ENCODE results near the gene AIPL1. TPM values are rescaled to one million over a fixed set of nuclear protein-coding genes. Genes with fewer than 3 reads are reported as not detected.

AIPL1 gene
- total and polyA plus RNA-seq, 12 donors, result not detected

GRCh38 chr17:6387442-6387841 lies 47.5 kb downstream of the AIPL1 start:
- no peak for DNase-seq
- Histone ChIP-seq H3K9me3 (replicated peaks in 1 of 3) (no peaks in the 10 kb centered on the region), H3K27me3 (no peaks in the 10 kb centered on the region), H3K4me3 (no peak overlapping the region), H3K36me3 (replicated peaks in 1 of 2) (no peaks in the 10 kb centered on the region), H3K27ac (no peak overlapping the region), H3K4me1 (replicated peaks in 1 of 2) (no peaks in the 10 kb centered on the region)
- intact Hi-C loops (cut with DNase I), result no loop called here
- 65 to 76% (median 72%) methylated on average over 4 of the region's 4 CpGs for WGBS, 4 donors
- TF ChIP-seq, protein P1, sequence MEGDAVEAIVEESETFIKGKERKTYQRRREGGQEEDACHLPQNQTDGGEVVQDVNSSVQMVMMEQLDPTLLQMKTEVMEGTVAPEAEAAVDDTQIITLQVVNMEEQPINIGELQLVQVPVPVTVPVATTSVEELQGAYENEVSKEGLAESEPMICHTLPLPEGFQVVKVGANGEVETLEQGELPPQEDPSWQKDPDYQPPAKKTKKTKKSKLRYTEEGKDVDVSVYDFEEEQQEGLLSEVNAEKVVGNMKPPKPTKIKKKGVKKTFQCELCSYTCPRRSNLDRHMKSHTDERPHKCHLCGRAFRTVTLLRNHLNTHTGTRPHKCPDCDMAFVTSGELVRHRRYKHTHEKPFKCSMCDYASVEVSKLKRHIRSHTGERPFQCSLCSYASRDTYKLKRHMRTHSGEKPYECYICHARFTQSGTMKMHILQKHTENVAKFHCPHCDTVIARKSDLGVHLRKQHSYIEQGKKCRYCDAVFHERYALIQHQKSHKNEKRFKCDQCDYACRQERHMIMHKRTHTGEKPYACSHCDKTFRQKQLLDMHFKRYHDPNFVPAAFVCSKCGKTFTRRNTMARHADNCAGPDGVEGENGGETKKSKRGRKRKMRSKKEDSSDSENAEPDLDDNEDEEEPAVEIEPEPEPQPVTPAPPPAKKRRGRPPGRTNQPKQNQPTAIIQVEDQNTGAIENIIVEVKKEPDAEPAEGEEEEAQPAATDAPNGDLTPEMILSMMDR (IDR thresholded peaks at IDR 0.05), result no peak
- no peak for TF ChIP-seq POLR2A (IDR thresholded peaks at IDR 0.05)

DNA sequence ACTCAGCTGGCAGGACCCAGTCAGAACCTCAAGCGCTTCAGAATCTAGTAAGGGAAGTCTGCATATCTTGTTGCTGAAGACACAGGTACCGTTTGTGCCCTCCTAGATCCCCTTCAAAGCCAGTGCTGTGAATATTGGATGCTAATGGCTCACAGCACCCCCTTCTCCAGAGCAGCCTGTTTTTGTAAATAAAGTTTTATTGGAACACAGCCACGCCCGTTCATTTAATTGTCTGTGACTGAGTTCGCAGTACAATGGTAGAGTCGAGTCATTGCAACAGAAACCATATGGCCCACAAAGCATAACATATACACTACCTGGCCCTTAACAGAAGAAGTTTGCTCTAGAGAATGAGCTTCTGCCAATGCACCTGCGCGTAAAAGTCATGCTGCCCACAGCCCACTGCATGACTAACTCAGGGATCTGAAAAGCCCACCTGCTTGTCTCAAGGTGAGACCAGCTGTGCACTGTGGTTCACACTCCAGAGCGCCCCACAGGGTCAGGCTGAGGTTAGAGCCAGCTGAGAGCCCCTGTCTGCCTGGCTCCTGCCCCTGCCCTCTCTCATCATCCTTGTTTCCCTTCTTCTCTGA lies 48.8 kb downstream of the AIPL1 start:
- no peak for TF ChIP-seq POLR2A (IDR thresholded peaks at IDR 0.05)
- TF ChIP-seq, protein P1 (IDR thresholded peaks at IDR 0.05), result no peak
- no peak for DNase-seq
- Histone ChIP-seq H3K9me3 (replicated peaks in 1 of 3) (no peaks in the 10 kb centered on the region), H3K27ac (no peak overlapping the region), H3K36me3 (replicated peaks in 1 of 2) (no peaks in the 10 kb centered on the region), H3K27me3 (no peaks in the 10 kb centered on the region), H3K4me1 (replicated peaks in 1 of 2) (no peaks in the 10 kb centered on the region), H3K4me3 (no peak overlapping the region)
- intact Hi-C loops (cut with DNase I), result no loop called here
- WGBS, 4 donors, result 85 to 89% (median 86%) methylated on average over 9 of the region's 9 CpGs

DNA sequence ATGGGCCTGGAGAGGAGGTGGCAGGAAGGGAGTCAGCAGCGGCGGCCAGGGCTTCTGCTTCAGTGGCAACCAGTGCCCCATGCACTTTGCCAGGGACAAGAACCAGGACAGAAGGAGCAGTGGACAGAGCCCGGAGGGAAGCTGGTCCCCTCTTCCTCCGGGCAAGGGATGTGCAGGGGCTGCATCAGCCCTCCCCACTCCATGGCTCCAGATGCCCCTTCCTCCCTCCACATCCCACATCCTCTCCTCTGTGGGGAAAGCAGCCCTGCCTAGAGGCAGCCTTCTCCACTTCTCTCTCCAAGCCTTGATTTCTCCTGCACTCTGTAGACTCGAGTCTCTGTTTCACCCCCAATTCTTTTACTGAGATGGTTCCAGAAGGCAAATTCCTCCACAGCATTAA lies 50.4 kb downstream of the AIPL1 start:
- intact Hi-C loops (cut with DNase I), result no loop called here

DNA sequence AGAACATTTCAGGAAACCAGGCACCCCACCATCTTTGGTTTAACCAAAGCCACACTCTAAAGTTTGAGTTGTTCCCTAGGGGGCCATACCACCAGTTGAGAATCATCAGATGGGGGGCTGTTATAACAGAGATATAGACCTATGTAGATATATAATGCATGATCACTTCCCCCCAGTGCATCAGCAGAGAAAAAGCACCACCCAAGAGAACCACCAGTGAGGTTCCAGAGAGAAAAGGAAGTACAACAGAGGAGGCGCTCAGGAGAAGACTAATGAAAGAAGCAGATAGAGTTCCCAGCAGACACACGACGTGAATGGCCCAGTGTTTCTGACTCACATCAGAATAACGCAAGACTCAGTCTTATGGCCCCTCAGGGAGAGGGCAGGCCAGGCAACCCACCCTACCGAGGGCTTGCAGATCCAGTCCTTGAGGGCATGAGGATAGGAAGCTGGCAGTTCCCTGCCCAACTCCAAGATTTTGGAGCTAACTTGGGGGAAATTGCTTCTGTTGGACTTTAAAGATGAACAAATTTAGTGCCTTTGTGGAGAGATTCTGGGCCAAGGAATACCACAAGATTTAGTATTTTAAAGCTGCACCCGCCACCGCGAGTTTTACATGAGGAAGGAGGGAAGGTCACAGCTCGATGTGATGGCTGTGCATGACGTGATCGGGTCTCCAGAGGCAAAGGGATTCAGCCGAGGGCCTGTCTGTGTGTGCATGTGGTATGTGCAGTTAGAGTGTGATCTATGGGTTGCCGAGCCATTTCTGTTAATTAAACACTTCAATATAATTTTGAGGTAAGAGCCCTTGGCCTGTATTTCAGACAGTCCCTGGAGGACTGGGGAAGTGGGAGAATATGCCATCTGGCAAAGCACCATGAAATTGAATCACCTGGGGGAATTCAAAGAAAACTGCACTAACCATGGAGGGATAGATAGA lies 53.1 kb downstream of the AIPL1 start:
- DNase-seq, result no peak
- 76 to 81% (median 79%) methylated on average over 13 of the region's 13 CpGs for WGBS, 4 donors
- intact Hi-C loops (cut with DNase I), result no loop called here
- Histone ChIP-seq H3K27ac (no peak overlapping the region), H3K4me3 (no peak overlapping the region), H3K4me1 (replicated peaks in 1 of 2) (no peaks in the 10 kb centered on the region), H3K27me3 (no peaks in the 10 kb centered on the region), H3K36me3 (replicated peaks in 1 of 2) (no peaks in the 10 kb centered on the region), H3K9me3 (replicated peaks in 1 of 3) (no peaks in the 10 kb centered on the region)
- TF ChIP-seq POLR2A (IDR thresholded peaks at IDR 0.05), result no peak
- TF ChIP-seq, protein P1 (IDR thresholded peaks at IDR 0.05), result no peak

More for the DNA sequence above, 50.4 kb downstream of the AIPL1 start:
- DNase-seq, result no peak
- H3K4me3 ChIP-seq, result no peak overlapping the region
- no peaks in the 10 kb centered on the region for H3K27me3 ChIP-seq
- WGBS, 4 donors, result 73 to 82% (median 75%) methylated on average over 5 of the region's 5 CpGs
- H3K4me1 ChIP-seq (replicated peaks in 1 of 2), result no peaks in the 10 kb centered on the region
- TF ChIP-seq, protein P1 (IDR thresholded peaks at IDR 0.05), result no peak
- H3K27ac ChIP-seq, result no peak overlapping the region
- no peaks in the 10 kb centered on the region for H3K36me3 ChIP-seq (replicated peaks in 1 of 2)
- no peaks in the 10 kb centered on the region for H3K9me3 ChIP-seq (replicated peaks in 1 of 3)
